Sigmoid colon (tissue), 7 donors: Measurements from ENCODE around the gene TCF12. TPM values are rescaled to one million over a fixed set of nuclear protein-coding genes. Genes with fewer than 3 reads are reported as not detected.

Experiments used
- DNase-seq: peaks from one replicate; pipeline ENCODE4 v3.0.0-alpha.2; 2019
- H3K27ac ChIP-seq, 4 donors: fragments of 200-600 bp; sonication (generic); one replicate each; pipeline ENCODE4 v1.5.1; 2016 to 2019; ENCODE audit warnings: mild to moderate bottlenecking in 1 of 4
- H3K27me3 ChIP-seq, 3 donors: fragments of 200-600 bp; sonication (generic); one replicate each; pipeline ENCODE4 v1.5.1; 2019; ENCODE audit warnings: mild to moderate bottlenecking in 1 of 3
- H3K36me3 ChIP-seq, 4 donors: fragments of 200-600 bp; sonication (generic); one replicate each; pipeline ENCODE4 v1.5.1; 2016 to 2019
- H3K4me1 ChIP-seq, 4 donors: fragments of 200-600 bp; sonication (generic); one replicate each; pipeline ENCODE4 v1.5.1; 2017 to 2019
- H3K4me3 ChIP-seq, 4 donors: fragments of 200-600 bp; sonication (generic); one replicate each; pipeline ENCODE4 v1.5.1; 2017 to 2019; ENCODE audit warnings: mild to moderate bottlenecking in 2 of 4, moderate library complexity in 1 of 4
- H3K9me3 ChIP-seq, 4 donors: fragments of 200-600 bp in 3 of 4; sonication (generic) in 3 of 4; one replicate each; pipeline versions ENCODE4 v1.5.1 to v1.6.1; 2013 to 2019
- EP300 ChIP-seq, 4 donors: sonication (generic); formaldehyde crosslinking; IDR thresholded peaks; one replicate each; pipeline ENCODE4 v1.6.1; 2017; ENCODE audit warnings: antibody characterized with exemption in 4 of 4
- POLR2A ChIP-seq, 2 donors: fragments of 450-650 bp; IDR thresholded peaks; one replicate each; pipeline ENCODE4 v1.6.1; 2016; ENCODE audit warnings: antibody characterized with exemption in 2 of 2, mild to moderate bottlenecking in 2 of 2, moderate library complexity in 2 of 2
- POLR2AphosphoS5 ChIP-seq, 4 donors: sonication (generic); formaldehyde crosslinking; IDR thresholded peaks; one replicate each; pipeline ENCODE4 v1.6.1; 2017; ENCODE audit warnings: antibody characterized with exemption in 4 of 4
- WGBS, 2 donors: extraction: QIAGEN DNeasy Blood & Tissue Kit; methylation state at CpG; one replicate each; pipeline ENCODE4 v1.1.7; 2013; 5-methylcytosine and 5-hydroxymethylcytosine counted together
- intact Hi-C: fragments of 100-400 bp; cut with DNase I; formaldehyde crosslinking; loops from one replicate; pipeline ENCODE4 v1.15.1; 2023
- polyA plus RNA-seq, 3 donors: library from polyadenylated mRNA; stranded (reverse); fragments of 200-250 nt; gene quantifications; one replicate each; pipeline ENCODE4 v1.2.3, GENCODE V29; 2013
- total RNA-seq, 4 donors: library from RNA; depleted of rRNA; stranded (reverse); fragments of >200 nt; gene quantifications; one replicate each; pipeline ENCODE4 v1.1.0, GENCODE V29; 2016
- TF ChIP-seq, protein P1 (sequence below), 4 experiments: fragments of 450-650 bp in 3 of 4; fragments of 200-600 bp in 1 of 4; IDR thresholded peaks; one replicate each; pipeline ENCODE4 v1.5.1; 2016 to 2019; ENCODE audit warnings: antibody characterized with exemption in 4 of 4, mild to moderate bottlenecking in 3 of 4, moderate library complexity in 2 of 4
- donor health status: healthy with polysubstance abuse.
- donor health status: Bipolar disorder and iron deficiency.
- donor health status: healthy.

The TCF12 gene
- total and polyA plus RNA-seq, 7 donors = 13.2 to 147 (median 77.8) TPM

DNA sequence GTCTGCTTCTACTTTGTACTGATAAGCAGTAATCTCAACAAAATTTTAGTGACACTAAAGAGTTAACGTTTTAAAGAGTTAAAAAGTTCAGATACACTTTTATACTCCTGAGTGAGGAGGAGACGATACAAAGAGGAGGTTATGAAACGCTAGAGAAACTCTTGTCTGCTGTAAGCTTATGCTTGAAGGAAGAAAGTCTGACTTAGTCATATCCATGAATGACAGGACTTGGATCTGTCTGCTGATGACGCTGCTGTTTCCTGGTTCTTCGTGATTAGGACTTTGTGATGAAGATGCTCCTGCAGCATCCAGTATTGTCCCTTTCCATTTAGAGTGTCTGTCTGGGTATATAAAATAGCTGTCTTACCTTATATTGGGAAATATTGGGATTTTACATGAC, 15.8 kb downstream of the TCF12 start:
- H3K9me3 ChIP-seq = peaks cover 0 to 2% (median 0%) of the 10 kb centered on the region in 4 donors
- WGBS, 2 donors = 26 to 64% methylated on average over 5 of the region's 5 CpGs
- peaks cover 0 to 59% (median 34%) of the 10 kb centered on the region in 4 donors for H3K4me1 ChIP-seq
- TF ChIP-seq, protein P1, sequence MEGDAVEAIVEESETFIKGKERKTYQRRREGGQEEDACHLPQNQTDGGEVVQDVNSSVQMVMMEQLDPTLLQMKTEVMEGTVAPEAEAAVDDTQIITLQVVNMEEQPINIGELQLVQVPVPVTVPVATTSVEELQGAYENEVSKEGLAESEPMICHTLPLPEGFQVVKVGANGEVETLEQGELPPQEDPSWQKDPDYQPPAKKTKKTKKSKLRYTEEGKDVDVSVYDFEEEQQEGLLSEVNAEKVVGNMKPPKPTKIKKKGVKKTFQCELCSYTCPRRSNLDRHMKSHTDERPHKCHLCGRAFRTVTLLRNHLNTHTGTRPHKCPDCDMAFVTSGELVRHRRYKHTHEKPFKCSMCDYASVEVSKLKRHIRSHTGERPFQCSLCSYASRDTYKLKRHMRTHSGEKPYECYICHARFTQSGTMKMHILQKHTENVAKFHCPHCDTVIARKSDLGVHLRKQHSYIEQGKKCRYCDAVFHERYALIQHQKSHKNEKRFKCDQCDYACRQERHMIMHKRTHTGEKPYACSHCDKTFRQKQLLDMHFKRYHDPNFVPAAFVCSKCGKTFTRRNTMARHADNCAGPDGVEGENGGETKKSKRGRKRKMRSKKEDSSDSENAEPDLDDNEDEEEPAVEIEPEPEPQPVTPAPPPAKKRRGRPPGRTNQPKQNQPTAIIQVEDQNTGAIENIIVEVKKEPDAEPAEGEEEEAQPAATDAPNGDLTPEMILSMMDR (IDR thresholded peaks at IDR 0.05) = no peak
- TF ChIP-seq POLR2A (IDR thresholded peaks at IDR 0.05) (no peak), POLR2AphosphoS5 (IDR thresholded peaks at IDR 0.05) (no peak), EP300 (IDR thresholded peaks at IDR 0.05) (no peak)
- intact Hi-C loops = no loop called here
- H3K27ac ChIP-seq = no peak overlapping the region
- DNase-seq = no peak
- H3K27me3 ChIP-seq = no peaks in the 10 kb centered on the region
- no peak overlapping the region for H3K4me3 ChIP-seq
- H3K36me3 ChIP-seq = no peaks in the 10 kb centered on the region

DNA sequence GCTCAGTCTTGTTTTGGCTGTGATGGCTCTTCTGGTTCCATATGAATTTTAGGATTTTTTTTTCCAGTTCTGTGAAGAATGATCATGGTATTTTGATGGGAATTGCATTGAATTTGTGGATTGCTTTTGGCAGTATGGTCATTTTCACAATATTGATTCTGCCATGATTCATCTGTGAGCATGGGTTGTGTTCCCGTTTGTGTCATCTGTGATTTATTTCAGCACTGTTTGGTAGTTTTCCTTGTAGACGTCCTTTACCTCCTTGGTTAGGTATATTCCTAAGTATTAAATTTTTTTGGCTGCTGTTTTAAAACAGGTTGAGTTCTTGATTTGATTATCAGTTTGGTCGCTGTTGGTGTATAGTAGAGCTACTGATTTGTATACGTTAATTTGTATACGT, 18.5 kb downstream of the TCF12 start:
- intact Hi-C loops = no loop called here
- 93 to 95% methylated on average over 5 of the region's 5 CpGs for WGBS, 2 donors
- H3K27ac ChIP-seq = no peak overlapping the region

GRCh38 chr15:56939257-56939656, 20.8 kb downstream of the TCF12 start:
- TF ChIP-seq, protein P1 (IDR thresholded peaks at IDR 0.05) = no peak
- no peak for TF ChIP-seq POLR2AphosphoS5 (IDR thresholded peaks at IDR 0.05)
- TF ChIP-seq EP300 (IDR thresholded peaks at IDR 0.05) = no peak
- TF ChIP-seq POLR2A (IDR thresholded peaks at IDR 0.05) = no peak
- intact Hi-C loops = no loop called here
- Histone ChIP-seq H3K4me3 (no peak overlapping the region), H3K4me1 (peaks cover 0 to 33% (median 15%) of the 10 kb centered on the region in 4 donors), H3K27ac (no peak overlapping the region), H3K9me3 (peaks cover 0 to 2% (median 0%) of the 10 kb centered on the region in 4 donors), H3K27me3 (no peaks in the 10 kb centered on the region), H3K36me3 (no peaks in the 10 kb centered on the region)
- DNase-seq = no peak

More for the DNA sequence above, 18.5 kb downstream of the TCF12 start:
- peaks cover 0 to 2% (median 0%) of the 10 kb centered on the region in 4 donors for H3K9me3 ChIP-seq
- H3K27me3 ChIP-seq = no peaks in the 10 kb centered on the region
- no peaks in the 10 kb centered on the region for H3K36me3 ChIP-seq
- TF ChIP-seq POLR2A (IDR thresholded peaks at IDR 0.05) = no peak
- TF ChIP-seq, protein P1 (IDR thresholded peaks at IDR 0.05) = no peak
- no peak for TF ChIP-seq POLR2AphosphoS5 (IDR thresholded peaks at IDR 0.05)
- no peak for TF ChIP-seq EP300 (IDR thresholded peaks at IDR 0.05)
- no peak overlapping the region for H3K4me3 ChIP-seq
- peaks cover 0 to 44% (median 16%) of the 10 kb centered on the region in 4 donors for H3K4me1 ChIP-seq
- DNase-seq = no peak

DNA sequence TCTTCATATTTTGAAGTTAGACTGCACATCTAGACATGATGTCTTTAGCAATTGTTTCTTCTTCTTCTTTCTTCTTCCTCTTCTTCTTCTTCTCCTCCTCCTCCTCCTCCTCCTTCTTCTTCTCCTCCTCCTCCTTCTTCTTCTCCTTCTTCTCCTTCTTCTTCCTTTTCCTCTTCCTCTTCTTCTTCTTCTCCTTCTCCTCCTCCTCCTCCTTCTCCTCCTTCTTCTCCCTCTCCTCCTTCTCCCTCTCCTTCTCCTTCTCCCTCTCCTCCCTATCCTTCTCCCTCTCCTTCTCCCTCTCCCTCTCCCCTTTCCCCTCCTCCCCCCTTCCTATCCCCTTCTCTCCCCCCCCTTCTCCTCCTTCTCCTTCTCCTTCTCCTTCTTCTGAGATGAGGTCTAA, 21.9 kb downstream of the TCF12 start:
- no peak for DNase-seq
- Histone ChIP-seq H3K27ac (no peak overlapping the region), H3K4me1 (peaks cover 0 to 31% (median 15%) of the 10 kb centered on the region in 4 donors), H3K36me3 (no peaks in the 10 kb centered on the region), H3K9me3 (peaks cover 0 to 2% (median 0%) of the 10 kb centered on the region in 4 donors), H3K27me3 (no peaks in the 10 kb centered on the region), H3K4me3 (no peak overlapping the region)
- no peak for TF ChIP-seq POLR2A (IDR thresholded peaks at IDR 0.05)
- intact Hi-C loops = no loop called here

DNA sequence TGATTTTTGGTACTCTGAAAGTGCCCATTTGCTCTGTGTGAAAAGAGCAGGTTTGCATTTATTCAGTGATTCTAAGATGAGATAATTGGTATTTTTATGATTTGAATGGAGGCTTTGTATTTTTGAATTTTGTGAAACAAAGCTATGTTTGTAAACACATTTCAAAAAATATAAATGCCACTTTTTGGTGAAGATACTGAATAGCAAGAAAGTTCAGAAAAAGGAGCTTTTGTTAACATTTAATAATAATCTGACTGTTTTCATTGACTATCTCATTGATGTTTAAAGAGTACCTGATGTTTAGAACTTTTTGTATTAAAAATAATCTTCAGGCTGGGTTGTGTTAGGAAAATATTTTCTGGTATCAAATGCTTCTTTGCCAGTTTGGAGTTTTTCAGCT, 23.7 kb downstream of the TCF12 start:
- peaks cover 0 to 7% (median 0%) of the 10 kb centered on the region in 4 donors for H3K9me3 ChIP-seq
- intact Hi-C loops = no loop called here
- H3K27ac ChIP-seq = no peak overlapping the region
- no peaks in the 10 kb centered on the region for H3K36me3 ChIP-seq
- TF ChIP-seq EP300 (IDR thresholded peaks at IDR 0.05) (no peak), POLR2AphosphoS5 (IDR thresholded peaks at IDR 0.05) (no peak), POLR2A (IDR thresholded peaks at IDR 0.05) (no peak)
- TF ChIP-seq, protein P1 (IDR thresholded peaks at IDR 0.05) = no peak
- no peaks in the 10 kb centered on the region for H3K27me3 ChIP-seq
- no peak overlapping the region for H3K4me3 ChIP-seq
- peaks cover 0 to 31% (median 15%) of the 10 kb centered on the region in 4 donors for H3K4me1 ChIP-seq
- DNase-seq = no peak
